ENCODE data around the gene SUGP1.
"Not testable (repeated sequence)": the region's sequence is repeated elsewhere in the genome, so short reads cannot be mapped to it uniquely, and the experiment has no call there.

Gene SUGP1, protein sequence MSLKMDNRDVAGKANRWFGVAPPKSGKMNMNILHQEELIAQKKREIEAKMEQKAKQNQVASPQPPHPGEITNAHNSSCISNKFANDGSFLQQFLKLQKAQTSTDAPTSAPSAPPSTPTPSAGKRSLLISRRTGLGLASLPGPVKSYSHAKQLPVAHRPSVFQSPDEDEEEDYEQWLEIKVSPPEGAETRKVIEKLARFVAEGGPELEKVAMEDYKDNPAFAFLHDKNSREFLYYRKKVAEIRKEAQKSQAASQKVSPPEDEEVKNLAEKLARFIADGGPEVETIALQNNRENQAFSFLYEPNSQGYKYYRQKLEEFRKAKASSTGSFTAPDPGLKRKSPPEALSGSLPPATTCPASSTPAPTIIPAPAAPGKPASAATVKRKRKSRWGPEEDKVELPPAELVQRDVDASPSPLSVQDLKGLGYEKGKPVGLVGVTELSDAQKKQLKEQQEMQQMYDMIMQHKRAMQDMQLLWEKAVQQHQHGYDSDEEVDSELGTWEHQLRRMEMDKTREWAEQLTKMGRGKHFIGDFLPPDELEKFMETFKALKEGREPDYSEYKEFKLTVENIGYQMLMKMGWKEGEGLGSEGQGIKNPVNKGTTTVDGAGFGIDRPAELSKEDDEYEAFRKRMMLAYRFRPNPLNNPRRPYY

DNA sequence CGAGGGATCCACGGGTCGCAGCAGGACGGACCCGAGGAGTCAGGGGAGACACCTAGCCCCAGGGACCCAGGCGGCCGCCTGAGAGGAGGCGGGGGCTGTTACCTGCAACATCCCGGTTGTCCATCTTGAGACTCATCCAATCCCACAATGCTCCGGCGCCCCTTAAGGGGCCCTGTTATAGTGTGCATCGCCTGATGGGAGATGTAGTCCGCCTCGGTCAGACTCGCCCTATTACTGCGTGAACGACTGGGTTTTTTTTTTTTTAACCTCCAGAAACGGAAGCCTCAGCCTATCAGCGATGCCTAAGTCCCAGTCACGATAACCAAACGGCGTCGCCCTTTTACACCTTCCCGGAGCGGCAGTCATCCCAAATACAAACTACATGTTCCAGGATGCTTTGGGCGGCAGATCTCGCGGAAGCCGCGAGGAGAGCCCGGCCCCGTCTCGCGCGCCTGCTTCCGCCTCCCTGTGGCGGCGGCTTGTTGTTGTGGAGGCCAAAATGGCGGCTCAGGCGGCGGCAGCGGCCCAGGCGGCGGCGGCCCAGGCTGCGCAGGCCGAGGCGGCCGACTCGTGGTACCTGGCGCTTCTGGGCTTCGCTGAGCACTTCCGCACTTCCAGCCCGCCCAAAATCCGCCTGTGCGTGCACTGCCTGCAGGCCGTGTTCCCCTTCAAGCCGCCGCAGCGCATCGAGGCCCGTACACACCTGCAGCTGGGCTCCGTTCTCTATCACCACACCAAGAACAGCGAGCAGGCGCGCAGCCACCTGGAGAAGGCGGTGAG lies at the start of gene SUGP1, which contains the start of gene MAU2:
SUGP1 (minus strand) TSS at position 149 of the 780 bp plus-strand sequence; CDS start at position 136, 13 bp downstream.
MAU2 (plus strand) TSS at position 469 of the 780 bp plus-strand sequence; CDS start at position 500, 31 bp downstream.
- DNase-seq = peak; percentile 92

DNA sequence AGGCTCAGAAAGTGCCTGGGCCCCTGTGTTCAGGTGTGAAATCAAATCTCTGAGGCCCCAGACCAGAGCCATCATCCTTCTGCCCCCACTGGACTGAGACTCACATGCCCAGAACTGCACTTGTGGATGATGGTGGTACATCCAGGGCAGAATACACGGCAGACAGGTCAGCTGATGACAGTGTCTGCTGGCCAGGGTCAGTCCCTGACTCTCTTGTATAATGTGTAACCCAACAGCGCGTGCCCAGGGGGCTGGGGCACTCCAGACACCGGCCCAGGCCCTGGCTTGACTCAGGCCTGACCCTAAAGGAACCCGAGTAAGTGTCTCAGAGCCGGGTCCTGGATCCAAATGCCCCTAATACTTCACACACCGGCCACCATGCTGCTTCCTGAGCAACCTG lies 47.8 kb upstream of the SUGP1 start:
- no peak for DNase-seq

DNA sequence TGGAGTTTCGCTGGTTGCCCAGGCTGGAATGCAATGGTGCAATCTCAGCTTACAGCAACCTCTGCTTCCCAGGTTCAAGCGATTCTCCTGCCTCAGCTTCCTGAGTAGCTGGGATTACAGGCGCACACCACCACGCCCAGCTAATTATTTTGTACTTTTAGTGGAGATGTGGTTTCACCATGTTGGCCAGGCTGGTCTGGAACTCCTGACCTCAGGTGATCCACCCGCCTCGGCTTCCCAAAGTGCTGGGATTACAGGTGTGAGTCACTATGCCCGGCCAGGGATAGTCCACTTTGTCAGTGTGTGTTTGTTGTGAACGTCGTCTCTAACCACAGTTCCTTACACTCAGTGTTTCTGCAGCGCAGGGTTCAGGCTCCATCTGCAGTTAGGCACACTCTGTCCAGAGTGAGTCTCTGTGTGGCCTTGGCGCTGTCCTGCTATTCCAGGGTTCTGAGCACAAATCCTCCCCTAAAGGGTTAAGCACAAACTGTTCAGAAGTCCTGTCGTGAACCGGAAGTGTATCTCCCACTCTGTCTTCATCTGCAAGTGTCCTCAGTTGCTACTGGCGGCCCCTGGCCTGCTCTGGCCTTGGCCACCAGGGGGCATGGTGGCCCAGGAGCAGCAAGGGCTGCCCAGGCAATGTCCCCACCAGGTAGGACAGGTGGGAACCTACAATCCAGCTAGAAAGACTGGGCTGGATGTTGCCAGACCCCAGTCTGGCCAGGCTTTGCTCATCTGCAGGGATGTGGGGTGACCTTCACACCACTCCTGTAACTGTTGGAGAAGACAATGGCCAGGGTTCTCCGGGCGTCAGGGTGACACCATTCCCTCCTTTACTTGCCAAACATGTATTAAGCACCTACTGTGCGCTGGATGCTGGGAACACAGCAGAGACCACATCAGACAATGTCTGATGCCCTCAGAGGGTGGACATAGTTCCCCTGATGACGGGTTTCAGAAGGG lies 46.4 kb upstream of the SUGP1 start:
- peak; percentile 56 for DNase-seq

DNA sequence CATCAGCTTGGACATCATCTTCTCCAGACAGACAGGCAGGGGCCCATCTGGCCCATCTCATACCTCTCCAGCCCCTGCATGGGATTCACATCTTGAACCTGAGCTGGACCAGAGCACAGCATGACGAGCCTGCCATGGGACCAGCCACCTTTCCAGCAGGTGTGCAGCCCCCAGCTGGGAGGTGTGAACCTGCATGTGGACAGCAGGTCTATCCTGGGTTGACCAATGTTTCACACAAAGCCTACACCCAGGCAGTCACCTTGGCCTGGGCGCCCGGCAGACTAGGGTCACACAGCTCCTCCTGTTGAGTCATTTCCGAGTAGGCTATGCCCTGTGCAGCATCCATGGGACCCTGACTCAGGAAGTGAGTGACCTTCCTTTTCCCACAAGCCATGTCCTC lies 41.8 kb upstream of the SUGP1 start:
- no peak for DNase-seq

DNA sequence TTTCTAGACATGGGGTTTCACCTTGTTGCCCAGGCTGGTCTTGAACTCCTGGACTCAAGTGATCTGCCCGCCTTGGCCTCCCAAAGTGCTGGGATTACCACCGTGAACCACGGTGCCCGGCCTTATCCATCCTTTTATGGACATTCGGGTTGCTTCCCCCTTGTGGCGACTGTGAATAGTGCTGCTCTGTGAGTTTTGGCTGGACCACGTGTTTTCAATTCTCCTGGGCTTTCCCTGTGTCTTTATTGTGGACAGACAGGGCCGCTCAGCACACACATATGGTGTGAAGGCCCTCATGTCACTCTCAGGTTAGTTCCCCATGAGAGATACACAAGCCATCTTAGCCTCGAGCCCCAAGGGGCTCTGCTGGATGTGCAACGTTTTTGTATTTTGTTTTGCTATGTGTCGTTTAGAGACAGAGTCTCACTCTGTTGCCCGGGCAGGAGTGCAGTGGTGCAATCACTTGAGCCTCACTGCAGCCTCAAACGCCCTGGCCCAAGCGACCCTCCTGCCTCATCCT lies 40.8 kb upstream of the SUGP1 start:
- DNase-seq = peak; percentile 78

DNA sequence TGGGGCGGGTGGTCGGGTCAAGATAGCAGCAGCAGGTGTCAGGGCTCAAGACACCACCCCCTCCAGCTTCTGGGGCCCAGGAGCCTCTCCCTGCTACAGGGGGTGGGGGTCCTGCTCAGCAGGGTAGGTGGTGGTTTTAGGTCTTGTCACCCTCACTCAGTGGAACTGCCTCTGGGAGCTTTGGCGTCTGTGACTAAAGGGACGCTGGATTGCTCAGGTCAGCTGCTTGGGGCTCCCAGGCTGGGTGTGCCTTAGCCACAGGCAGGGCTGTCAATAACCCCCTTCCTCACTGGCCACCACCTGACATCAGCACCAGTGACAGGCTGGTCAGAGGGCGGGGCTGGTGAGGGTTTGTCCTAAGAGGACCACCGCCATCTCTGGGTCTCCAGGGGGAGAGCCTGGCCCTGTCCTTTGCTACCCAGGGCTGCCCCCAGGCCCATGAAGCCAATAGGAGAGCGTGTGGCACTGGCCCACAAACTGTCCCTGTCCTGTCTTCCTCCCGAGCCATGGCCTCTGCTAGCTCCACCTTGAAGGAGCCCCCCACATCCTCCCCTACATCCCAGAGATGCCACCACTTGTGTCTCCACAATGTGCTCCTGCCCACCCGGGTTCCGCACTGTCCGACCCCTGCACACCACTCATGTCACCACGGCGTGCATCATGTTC lies 36.7 kb upstream of the SUGP1 start:
- DNase-seq = no peak

DNA sequence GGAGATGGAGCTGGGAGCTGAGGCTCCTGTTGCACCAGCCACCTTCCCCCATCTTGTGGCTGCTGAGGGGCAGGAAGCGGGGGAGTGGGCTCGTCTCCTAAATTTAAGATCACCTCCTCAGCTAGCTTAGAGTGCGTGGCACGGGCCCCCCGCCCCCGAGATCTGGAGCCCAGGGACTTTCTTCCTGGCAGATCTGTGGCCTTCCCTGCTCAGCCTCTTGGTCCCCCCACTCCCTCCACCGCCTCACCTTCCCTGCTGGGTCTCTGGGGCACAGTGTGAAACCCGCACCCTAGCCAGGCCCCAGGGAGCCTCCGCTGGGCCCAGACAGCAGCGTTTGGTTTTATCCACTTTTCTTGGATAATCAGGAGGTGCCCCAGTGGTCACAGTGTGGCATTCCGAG lies 36.2 kb upstream of the SUGP1 start:
- DNase-seq = no peak

DNA sequence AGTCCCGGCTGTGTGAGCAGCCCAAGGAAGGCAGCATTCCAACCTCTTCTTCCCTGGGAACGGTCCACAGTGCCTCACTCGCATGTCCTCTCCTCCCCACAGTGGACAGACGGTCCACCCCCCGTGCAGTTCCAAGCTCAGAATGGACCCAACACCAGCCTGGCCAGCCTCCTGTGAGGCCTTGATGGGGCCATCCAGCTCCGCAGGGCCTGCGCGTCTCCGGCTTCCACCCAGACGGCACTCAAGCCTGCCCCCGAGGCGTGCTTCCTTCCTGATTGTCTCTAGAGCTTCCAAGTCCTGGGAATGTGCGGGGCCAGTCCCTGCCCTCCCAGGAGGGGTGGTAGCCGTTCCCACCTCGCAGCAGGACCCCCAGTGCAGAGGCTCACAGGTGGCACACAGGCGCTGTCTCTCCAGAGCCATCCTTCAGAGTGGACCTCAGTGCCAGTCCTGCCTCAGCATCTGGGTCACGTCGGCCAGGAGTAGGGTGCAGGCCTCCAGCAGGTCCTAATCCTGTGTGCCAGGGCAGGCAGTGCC lies 35.4 kb upstream of the SUGP1 start:
- DNase-seq = no peak

DNA sequence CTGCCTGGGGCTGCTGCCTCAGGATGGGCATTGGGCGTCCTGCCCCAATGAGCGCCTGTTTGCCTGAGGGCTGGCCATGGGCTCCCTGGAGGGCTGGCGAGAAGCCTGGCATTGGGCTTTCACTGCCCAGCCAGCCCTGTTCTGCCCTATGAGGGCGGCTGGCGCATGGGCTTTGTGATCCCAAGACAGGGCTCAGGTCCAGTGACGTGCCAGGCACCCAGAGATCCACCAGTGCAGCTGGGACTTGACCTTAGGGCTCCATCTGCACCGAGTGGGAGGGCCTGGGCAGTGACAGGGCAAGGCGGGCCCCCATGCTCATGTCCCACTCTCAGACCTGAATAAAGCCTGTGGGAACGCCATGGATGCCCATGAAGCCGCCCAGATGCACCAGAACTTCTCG lies 34.6 kb upstream of the SUGP1 start:
- DNase-seq = no peak

DNA sequence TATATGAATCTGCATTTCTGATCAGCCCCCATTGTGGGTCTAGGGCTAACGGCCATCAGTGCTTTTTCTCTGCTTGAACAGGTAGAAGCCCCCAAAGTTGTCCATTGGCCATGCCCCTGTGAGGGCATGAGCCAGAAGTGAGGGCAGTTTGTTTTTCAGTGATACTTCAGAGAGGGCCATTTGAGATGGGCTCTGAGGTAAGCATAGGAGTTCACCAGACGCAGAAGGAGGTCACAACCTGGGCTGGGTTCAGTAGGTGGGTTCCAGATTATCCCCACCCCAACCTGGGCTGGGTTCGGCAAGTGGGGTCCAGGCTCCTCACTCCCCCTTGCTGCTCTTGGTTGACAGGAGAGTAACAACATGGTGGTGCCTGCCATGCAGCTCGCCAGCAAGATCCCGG lies 33.7 kb upstream of the SUGP1 start:
- DNase-seq = no peak

DNA sequence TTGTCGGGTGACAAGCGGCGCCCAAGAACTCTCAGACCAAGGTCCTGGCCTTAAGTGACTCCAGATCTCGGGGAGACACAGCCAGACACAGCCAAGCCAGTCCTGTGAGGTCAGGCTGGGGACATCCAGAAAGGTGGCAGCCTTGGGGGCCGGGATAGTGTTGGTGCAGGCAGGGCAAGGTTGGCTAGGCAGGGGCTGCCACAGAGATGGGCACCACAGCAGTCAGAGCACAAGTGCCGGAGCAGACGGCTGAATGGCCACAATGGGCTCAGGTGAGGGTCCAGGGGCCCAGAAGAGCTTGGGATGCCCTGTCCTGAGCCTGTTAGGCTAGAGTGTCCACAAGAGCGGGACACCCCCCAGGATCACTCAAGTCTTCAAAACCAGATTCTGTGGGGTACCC lies 32.5 kb upstream of the SUGP1 start:
- no peak for DNase-seq

DNA sequence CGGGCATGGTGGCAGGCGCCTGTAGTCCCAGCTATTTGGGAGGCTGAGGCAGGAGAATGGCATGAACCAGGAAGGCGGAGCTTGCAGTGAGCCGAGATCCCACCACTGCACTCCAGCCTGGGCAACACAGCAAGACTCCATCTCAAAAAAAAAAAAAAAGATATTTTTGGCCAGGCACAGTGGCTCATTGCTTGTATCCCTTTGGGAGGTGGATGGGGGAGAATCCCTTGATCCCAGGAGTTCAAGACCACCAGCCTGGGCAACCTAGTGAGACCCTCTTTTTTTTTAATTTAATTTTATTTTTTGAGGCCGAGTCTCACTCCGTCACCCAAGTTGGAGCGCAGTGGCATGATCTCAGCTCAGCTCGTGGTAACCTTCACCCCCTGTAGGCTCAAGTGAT lies 30.4 kb upstream of the SUGP1 start:
- DNase-seq = not testable (repeated sequence)

DNA sequence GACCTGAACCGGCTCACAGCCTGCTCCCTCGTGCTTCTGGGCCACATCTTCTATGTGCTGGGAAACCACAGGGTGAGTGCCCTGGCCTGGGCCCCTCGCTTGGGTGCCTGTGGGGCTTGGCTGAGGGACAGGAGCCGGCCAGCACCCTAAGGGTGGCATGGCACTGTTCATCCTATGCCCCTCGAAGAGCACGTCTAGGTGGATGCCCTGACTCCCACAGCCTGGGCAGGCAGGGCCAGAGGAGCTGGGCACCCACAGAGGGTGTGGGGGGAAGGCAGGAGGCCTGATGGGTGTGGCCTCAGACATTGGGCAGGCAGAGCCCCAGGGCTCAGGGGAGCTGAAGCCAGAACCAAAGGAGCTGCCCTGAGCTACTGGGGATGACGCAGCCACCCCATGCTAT lies 29.1 kb upstream of the SUGP1 start:
- no peak for DNase-seq

DNA sequence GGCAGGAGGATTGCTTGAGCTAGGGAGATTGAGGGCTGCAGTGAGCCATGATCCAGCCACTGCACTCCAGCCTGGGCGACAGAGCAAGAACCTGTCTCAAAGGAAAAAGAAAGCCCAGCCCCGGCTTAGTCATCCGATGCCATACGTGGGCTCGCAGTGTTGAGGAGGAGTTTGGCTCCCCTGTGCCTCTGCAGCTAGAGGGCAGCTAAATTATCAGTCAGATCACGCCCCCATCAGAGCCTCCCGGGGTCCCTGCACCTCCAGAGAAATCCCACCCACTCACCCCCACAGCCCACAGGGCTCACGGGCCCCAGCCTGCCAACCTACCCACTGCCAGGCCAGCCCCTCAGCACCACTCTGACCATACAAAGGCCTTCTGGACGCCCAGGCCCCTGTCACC lies 28.0 kb upstream of the SUGP1 start:
- DNase-seq = no peak

DNA sequence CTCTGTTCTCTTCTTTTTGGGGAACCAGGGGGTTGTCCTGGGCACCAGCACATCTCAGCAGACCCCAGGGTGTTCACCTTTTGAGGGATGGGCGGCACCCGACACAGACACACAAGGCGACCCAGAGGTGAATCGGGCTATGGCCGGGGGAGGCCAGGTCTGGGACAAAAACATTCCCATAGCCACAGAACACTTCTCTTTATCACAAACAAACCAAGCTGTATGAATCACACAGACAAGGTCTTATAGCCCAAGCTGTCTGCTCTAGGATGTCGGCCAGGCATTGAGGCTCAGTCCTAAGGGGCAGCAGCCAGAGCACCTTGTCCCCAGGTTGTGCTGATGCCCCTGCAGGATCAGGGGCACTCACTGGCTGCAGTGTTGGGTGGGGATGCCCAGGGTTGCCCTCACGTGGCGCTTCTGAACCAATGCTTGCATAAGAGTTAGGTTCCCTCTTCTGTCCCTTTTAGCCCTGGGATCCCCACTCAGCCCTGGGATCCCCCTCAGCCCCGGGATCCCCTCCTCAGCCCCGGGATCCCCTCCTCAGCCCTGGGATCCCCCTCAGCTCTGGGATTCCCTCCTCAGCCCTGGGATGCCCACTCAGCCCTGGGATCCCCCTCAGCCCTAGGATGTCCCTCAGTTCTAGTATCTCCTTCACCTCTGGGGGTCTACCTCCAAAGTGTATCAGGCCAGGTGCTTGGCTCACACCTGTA lies 27.2 kb upstream of the SUGP1 start:
- DNase-seq = no peak

DNA sequence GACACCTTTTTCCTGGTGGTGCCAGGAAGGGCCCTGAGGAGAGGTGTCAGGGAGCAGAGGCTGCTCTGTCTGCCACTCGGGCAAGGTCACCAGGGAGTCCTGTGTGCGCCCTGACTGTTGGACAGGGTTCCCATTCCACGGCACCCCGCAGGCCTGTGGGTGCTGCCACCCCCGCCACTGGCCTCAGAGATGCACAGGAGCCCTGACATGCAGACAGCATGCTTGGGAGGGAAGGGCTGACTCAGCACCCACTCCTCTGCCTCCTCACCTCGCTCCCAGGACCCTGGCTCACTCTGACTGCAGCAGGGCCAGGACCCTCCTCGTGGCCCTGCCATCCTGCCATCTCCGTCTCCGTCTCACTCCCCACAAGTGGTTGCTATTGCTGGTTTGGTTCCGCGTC lies 25.7 kb upstream of the SUGP1 start:
- DNase-seq = no peak

DNA sequence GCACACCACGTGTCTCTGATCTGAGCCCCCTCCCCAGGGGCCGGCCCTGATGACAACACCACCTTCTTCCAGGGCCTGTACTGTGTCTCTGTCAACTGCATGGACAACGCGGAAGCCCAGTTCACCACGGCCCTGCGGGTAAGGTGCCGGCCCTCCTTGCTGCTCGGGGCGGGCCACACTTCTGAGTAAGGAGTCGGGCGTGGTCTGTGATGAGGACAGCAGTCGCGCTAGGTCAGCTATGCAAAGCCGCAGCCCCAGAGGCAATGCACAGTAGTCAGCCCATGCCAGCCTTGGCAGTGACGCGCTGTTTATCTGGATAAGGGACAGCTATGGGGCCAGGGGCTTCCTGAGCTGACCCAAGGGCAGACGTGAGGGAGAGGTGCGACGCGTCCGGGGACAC lies 24.9 kb upstream of the SUGP1 start:
- no peak for DNase-seq

DNA sequence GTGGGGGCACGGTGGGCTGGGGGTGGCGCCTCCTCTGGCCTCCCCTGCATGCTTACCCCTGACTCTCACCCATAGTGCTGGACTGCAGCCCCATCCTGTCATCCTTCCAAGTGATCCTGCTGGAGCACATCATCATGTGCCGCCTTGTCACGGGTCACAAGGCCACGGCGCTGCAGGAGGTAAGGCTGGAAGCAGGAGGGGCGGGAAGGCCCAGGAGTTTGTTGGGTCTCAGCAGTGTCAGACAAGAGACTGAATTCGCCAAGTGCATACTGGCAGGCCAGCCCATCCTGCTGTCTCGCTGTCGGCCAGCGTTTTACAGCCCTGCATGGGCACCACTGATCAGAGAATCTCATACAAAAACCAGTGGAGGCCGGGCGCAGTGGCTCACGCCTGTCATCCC lies 23.5 kb upstream of the SUGP1 start:
- DNase-seq = no peak

DNA sequence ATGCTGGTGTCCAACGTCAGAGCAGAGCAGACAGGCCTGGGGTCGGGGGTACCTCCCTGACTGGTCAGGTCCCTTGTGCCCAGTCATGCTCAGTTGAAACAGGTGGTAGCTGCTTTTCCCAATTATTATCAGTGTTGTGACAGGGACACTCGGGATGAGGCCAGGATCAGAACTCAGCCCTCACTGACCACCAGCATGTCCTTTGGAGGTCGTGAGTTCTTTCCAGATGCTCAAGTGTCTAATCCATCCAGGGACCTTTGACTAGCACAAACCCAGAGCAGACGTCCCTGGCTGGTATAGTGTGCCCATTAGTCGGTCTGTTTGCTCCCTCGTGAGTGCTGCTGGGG lies 22.7 kb upstream of the SUGP1 start:
- DNase-seq = no peak

DNA sequence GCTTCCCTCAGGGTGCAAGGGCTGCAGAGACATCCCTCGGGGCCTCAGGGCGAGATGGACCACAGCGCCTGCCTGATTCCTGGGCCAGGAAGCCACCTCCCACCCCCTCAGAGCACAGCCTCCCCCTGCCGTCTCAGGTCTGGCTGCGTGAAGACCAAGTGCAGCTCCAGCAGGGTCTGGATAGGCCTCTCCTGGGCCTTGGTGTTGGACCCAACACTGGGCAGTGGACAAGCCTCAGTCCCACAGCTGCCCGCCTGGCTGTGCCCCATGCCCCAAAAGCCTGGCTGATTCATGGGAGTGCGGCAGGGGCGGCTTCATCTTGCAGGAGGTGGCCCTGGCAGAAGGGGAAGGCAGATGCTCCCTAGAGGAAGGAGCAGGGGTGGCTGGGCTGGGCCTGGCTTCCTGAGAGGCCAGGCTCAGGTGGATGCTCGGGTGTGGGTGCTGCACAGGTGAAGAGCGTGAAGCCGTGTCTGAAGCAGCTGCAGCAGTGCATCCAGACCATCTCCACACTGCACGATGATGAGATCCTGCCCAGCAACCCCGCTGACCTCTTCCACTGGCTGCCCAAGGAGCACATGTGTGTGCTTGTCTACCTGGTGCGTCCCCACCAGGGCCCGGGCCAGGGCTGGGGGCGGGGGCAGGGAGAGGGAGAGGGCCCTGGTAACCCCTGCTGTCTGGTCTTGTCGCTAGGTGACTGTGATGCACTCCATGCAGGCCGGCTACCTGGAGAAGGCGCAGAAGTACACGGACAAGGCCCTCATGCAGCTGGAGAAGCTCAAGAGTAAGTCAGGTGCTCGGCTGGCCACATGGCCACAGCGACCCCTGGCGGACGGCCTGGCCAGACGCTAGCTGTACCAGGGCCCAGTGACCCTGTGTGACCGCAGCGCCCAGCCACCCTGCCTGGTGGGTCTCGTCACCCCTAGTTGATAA lies 22.0 kb upstream of the SUGP1 start:
- peak; percentile 70 for DNase-seq
